GF-D8 (cell line): ENCODE measurements around the gene C1QTNF9B.

Source experiments
- DNase-seq: peaks from one replicate; lab custom pipeline; 2025; lab: John Stamatoyannopoulos, UW

The C1QTNF9B gene

DNA sequence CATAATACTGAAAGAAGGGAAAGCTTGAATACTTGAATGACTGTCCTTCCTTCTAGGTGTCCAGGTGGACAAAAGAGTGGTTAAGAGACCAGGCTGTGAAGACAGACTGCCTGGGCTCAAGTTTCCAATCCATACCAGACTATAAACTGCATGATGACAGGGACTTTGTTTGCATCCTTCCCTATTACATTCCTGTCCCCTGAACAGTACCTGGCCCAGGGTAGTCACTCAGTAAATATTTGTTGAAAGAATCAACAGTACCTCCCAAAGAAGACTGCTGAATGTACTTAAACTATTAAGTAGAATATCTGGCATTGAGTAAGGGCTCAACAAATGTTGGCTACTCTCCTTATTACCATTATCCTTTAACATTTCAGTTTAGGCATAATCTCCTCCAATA, 37.8 kb downstream of the C1QTNF9B start:
- DNase-seq = no peak

DNA sequence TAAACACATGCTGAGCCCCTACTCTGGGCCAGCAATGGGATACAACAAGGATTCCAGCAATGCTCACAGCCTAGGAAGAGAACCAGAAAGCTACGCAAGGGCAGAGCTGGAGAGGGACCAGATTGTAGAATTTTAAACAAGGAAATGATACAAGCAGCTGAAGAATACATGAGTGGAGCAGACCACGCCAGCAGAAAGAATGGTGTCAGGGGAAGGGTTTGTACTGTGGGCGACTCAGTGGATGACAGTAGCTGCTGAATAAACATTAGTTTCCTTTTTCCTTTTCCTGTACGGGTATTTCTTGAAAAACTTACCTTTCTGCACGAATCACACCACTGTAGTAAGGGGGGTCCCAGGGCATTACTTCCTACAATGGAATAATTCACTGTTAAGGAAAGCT, 38.8 kb downstream of the C1QTNF9B start:
- no peak for DNase-seq

DNA sequence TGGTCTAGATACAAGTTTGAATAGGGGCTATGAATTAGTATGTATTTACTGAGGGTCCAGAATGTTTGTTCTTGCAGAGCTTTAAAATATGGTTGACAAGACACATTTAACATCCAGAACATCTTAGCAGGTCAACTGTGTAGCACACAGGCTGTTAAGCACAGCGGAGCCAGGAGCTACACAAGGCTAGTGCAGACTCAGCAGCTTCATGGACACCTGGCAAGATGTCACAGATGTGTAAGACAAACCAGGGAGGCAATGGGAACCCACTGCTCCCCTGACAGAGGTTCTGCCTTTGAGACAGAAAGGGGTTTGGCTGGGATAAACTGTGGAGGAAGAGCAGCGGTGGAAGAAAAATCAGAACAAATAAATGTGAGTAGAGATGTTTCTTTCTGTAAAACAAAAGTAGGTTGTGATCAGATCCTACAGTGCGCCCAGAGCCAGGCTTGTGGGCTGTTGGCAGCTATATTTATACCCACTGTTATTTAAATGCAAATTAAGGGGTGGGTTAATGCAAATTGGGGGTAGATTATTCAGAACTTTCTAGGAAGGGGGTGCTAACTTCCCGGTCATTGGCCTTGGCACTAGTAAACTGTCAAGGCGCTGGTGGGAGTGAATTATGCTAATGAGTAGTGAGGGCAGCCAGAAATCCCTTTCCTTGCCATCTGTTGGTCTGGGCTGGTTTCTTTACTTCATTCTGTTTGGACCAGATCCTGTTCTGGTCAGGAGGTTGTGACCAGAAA, 41.1 kb downstream of the C1QTNF9B start:
- DNase-seq = no peak

DNA sequence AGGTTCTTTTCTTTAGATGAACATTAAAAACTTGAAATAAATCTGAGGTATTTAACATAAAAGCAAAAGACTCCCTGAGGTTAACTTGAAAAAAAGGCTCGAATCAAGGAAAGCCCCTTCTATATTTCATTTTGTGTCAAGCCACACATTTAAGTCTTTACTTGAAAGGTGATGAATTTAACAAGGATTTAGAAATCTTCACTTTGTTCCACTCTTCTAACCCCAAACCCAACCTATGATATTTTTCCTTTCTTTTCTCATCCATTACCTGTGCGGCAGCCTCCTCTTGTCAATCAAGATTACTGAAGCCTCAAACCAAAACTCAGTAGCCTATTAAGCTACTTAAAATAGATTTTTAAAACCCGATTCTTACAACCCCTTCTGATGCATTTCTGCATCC, 41.9 kb downstream of the C1QTNF9B start:
- no peak for DNase-seq

DNA sequence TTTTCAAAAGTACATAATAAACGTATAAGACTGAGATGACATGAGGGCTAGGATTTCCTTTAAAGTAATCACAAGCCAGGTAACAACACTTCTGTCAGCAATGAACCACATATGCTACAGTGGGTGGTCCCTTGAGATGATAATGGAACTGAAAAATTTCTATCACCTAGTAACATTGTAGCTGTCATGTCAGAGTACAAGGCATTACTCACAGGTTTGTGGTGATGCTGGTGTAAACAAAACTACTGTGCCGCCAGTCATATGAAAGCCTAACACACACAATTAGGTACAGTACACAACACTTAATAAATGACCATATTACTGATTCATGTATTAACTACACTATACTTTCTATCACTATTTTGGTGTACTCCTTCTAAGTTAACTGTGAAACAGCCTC, 45.0 kb downstream of the C1QTNF9B start:
- no peak for DNase-seq

DNA sequence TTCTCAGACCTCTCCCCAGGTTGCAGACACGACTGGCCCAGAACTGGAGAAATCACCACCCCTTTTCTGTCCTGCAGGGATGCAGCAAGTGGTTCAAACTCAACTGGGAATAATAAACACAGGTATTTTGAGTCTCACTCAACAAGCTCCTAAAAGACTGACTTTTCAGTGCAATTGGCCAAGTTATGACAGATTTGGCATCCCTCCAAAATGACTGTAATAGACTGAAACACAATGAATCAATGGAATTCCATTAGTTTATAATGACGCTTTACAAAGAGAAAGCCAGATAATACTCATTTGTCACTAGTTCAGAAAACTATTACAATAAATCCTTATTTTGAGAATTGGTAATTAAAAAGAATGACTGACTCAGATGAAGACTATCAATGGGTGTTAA, 46.2 kb downstream of the C1QTNF9B start:
- no peak for DNase-seq

DNA sequence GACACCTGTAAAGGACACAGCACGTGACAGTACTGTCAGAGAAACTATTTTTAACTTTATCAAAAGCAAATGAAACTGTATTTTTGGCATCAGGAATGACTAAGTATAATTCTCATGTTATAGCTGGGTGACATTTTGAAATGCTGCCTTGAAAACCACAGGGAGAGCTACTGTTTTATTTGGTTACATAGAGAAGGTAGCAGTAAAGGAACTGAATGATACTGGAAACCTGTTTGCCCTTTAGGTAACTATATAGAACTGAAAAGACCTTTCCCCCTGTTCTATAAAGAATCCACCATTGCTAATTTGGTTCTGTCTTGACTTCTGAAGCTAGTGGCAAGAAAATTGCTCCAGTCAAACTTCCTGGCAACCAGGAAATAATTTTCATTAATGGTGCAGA, 47.2 kb downstream of the C1QTNF9B start:
- DNase-seq = no peak

DNA sequence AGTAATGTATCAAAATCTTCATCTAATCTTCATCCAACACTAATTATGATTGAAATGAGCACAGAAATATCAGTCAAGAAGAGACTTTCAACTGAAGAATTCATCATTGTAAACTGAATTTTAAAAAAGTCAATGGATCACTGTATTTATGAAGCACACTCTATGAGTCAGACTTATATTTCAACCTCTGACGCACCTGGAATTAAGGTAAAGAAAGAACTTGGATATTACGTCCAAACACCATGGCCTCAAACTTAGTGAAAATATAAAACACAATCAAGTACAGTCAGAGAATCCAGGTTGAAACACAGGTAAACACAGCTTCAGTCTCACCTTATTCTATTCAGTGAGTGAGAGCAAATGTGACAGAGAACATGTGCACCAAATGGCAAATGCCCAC, 47.6 kb downstream of the C1QTNF9B start:
- no peak for DNase-seq

DNA sequence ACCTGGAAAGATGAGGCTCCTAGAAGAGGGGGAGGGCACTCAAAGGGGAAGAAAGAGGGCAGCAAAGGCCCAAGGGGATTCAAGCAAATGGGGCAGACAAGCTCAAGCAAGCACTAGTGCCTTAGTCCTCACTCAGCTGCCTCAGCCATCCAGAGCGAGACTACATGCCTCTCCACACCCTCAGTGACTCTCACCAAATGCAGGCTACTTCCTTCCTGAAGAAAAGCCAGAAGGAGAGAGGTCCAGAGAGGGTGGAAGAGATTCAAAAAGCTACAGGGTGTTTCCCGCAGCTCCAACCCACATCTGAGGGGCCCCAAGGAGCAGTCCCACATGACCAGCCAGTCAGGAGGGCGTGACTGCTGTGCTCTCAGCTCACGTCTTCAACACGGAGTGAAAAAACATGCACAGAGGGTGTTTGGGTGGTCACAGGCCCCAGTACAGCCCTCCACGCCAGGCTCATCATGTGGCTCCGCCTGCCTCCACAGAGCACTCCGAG, 48.6 kb downstream of the C1QTNF9B start:
- no peak for DNase-seq

DNA sequence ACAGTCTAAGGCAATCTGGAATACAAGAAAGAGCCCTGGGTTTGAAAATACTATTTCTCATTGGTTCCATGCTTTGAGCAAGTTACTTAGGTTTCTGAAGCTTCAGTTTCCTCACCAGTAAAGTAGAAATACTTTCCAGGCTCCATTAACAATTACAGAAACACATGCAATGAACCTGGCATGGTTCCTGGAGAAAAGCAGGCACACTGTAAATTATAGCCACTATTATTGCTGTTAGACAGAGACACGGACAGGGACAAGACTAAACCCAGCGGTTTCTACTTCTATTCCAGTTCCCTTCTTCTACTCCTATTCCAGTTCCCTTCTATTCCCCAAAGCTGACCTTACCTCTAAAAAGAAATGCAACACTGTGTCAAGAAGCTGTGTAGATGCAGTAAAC, 49.3 kb downstream of the C1QTNF9B start:
- DNase-seq = no peak

DNA sequence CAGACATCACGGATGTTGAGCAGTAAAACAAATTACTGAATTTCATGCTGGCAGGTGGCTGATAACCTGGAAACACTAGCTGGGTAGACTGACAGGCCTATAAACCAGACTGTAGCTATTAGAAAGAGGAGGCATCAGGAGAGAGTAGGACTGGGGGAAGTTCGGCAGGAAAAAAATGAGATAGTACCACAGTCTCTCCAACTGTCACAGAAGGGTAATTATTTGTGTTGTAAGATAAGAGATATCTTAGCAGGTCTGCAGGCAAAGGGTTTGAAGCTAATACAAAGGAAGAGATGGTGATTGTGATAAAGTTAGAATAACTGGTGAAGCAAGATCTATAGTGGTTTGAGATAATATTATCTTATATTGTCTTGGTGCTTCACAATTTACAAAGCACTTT, 49.8 kb downstream of the C1QTNF9B start:
- DNase-seq = no peak

DNA sequence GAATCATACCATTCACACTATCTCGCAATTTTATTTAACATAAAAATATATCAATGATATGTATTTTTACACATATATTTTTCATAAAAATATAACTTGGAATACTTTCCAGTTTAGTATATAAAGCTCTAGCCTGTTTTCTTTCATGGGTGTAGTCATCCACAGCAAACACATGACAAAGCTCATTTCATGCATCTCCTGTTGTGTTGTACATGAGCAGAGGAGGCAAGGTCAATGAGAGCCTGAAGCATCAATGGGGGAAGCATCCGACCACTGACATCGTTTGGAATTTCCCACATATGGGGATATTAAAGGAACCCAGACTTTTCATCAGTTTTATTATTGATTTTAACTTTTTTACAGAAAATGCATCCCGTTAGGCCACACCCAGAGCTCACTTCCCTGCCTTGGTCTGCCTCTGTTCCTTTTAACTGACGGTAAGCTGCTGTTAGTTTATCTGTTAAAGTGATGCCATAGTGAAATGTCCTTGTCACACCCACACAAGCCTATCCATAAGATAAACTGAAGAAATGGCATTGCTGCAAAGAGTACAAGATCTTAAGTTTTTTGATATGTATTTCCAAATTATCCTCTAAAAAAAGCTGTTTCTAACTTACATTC, 52.1 kb downstream of the C1QTNF9B start:
- no peak for DNase-seq

DNA sequence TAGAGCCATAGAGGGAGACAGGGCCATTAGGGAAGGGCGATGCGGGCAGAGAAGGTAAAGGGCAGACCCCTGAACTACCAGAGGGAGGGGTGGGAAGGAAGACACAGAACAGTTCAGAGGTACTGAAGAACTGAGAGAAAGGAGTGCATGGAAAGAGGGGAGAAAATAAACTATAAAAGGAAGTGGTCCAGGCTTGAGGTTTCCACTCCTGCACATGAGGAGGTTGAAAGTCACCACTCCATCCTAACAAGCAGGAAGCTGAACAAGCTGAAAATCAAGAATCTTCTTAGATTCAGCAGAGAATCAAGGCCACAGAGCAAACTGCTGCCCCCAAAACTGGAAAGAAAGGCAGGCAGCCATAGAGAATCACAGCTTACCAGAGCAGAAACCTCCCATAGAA, 53.2 kb downstream of the C1QTNF9B start:
- DNase-seq = no peak

DNA sequence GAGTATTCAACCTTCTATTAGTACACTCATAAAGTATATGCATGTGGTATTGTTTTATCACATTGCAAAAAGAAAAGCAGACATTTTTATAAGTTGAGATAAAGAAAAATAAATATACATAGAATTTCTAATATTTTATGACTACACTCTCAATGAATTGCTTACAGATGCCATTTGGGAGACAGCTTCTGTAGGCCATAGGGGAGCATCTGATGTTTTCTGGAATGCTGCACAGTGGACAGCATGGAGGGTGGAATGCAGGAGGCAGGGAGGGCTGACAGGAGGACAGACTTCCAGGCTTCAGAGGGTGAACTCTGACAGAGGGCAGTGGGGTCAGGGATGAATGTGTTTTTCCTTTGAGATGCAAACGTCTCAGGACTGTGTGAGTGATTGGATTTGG, 53.9 kb downstream of the C1QTNF9B start:
- DNase-seq = no peak

DNA sequence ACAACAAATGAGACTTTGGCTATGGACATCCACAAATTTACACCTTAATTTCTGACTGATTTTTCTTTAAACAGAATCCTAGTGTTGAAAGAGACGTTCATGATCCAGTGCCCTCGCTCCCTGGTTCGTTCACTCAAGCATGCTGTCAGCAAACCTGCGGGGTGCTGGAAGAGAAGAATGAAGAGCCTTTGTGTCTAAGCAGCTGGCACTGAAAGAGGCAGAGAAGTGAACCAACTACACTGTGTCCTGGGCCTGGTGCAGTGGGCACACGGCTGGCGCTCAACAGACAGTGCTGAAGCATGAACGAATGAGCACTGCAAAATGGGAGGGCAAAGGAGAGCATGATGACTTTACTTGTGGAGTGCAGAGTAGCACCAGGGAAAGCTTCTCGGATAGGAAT, 54.9 kb downstream of the C1QTNF9B start:
- DNase-seq = no peak
